Activated CD8-positive, alpha-beta T cell treated with anti-CD3 and anti-CD28 coated beads for 36 hours (primary cell): ENCODE results near the gene GPRIN2. TPM values are rescaled to one million over a fixed set of nuclear protein-coding genes. Genes with fewer than 3 reads are reported as not detected.

Experiments used
- ATAC-seq: fragments of 200-7000 bp; cut with Tn5 transposase; one replicate; pipeline ENCODE4 v1.10.0; 2021; ENCODE audit warnings: mild to moderate bottlenecking, moderate library complexity
- CTCF ChIA-PET: fragments of 350-600 bp; sonication (Branson Sonifier 250); formaldehyde crosslinking; loops from one replicate; lab custom pipeline; 2021; ENCODE audit warnings: antibody characterized with exemption; lab: Charles Lee
- POLR2A ChIA-PET: fragments of 350-600 bp; sonication (Branson Sonifier 250); formaldehyde crosslinking; loops from one replicate; lab custom pipeline; 2021; ENCODE audit warnings: antibody characterized with exemption; lab: Charles Lee
- DNase-seq: peaks from one replicate; pipeline ENCODE4 v3.0.0-alpha.2; 2020
- H3K27ac Mint-ChIP-seq: one replicate; pipeline ENCODE4 v1.8.0; 2021; ENCODE audit warnings: mild to moderate bottlenecking, mixed read lengths
- H3K27me3 Mint-ChIP-seq: one replicate; pipeline ENCODE4 v1.8.0; 2021; ENCODE audit warnings: mixed read lengths
- H3K36me3 Mint-ChIP-seq: one replicate; pipeline ENCODE4 v1.8.0; 2021; ENCODE audit warnings: low read depth, mixed read lengths
- H3K4me1 Mint-ChIP-seq: one replicate; pipeline ENCODE4 v1.8.0; 2021; ENCODE audit warnings: low read depth, mixed read lengths
- H3K4me3 Mint-ChIP-seq: one replicate; pipeline ENCODE4 v1.8.0; 2021; ENCODE audit warnings: mild to moderate bottlenecking, moderate library complexity, mixed read lengths
- H3K9me3 Mint-ChIP-seq: one replicate; pipeline ENCODE4 v1.8.0; 2021; ENCODE audit warnings: mixed read lengths
- intact Hi-C: fragments of 100-400 bp; cut with micrococcal nuclease; formaldehyde crosslinking; loops from one replicate; pipeline ENCODE4 v1.10.0; 2022
- total RNA-seq, 2 experiments: library from RNA; stranded (reverse); gene quantifications; one replicate each; pipeline ENCODE4 v1.2.3, GENCODE V29; 2021
- TF ChIP-seq, protein P1 (sequence below): fragments of 200-600 bp; IDR thresholded peaks from one replicate; pipeline ENCODE4 v1.8.0; 2022; ENCODE audit warnings: antibody characterized with exemption, mild to moderate bottlenecking

GPRIN2 gene
- total RNA-seq, 2 experiments from 2014 or later, result not detected

DNA sequence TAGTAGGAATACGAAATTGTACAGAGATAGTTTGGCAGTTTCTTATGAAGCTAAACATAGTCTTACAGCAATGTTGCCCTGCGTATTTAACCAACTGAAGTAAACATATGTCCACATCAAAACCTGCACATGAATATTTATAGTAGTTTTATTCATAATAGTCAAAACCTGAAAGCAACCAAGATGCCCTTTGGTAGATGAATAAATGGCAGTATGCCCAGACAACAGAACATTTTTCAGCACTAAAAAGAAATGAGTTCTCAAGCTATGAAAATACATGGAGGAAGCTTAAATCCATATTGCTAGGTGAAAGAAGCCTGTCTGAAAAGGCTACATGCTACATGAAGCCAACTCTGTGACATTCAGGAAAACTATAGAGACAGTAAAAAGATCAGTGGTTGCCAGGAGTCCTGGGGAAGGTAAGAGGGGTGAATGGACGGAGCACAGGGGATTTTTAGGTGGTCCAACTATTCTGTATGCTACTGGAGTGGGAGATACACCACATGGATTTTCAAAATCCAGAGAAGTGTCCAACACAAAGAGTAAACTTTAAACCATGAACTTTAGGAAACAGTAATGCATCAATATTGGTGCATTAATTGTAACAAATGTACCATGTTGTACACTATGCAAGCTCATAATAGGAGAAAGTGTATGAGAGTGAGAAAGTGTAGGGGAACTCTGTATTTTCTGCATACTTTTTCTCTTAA lies 17.6 kb downstream of the GPRIN2 start:
- Mint-ChIP-seq H3K27me3 (peaks cover 41% of the 10 kb centered on the region), H3K9me3 (no peaks in the 10 kb centered on the region), H3K27ac (no peak overlapping the region), H3K4me3 (no peak overlapping the region), H3K4me1 (no peaks in the 10 kb centered on the region), H3K36me3 (no peaks in the 10 kb centered on the region)
- CTCF ChIA-PET, result interaction anchor here (1.1 kb wide), 1 partner anchor 12 kb away, joined by 4 read pairs; no protein-coding TSS in a partner anchor
- POLR2A ChIA-PET, result no interaction called here
- ATAC-seq (no peak), DNase-seq (no peak)
- intact Hi-C loops, result no loop called here
- TF ChIP-seq, protein P1, sequence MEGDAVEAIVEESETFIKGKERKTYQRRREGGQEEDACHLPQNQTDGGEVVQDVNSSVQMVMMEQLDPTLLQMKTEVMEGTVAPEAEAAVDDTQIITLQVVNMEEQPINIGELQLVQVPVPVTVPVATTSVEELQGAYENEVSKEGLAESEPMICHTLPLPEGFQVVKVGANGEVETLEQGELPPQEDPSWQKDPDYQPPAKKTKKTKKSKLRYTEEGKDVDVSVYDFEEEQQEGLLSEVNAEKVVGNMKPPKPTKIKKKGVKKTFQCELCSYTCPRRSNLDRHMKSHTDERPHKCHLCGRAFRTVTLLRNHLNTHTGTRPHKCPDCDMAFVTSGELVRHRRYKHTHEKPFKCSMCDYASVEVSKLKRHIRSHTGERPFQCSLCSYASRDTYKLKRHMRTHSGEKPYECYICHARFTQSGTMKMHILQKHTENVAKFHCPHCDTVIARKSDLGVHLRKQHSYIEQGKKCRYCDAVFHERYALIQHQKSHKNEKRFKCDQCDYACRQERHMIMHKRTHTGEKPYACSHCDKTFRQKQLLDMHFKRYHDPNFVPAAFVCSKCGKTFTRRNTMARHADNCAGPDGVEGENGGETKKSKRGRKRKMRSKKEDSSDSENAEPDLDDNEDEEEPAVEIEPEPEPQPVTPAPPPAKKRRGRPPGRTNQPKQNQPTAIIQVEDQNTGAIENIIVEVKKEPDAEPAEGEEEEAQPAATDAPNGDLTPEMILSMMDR, result no peak

DNA sequence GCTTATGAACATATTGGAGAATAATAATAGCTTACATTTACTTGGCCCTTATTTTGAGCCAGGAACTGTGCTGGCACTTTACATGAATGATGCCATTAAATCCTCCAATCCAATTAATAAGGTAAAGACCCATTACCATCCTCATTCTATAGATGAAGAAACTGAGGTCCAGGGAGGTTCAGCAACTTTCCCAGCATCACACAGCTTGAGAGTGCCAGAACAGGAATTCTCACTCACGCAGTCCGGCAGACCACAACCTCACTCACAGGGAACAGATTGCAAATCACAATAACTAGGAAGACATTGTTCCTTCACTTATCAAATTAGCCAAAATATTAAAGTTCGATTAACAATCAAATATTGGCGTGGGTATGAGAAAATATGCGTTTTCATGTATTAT lies 18.3 kb downstream of the GPRIN2 start:
- Mint-ChIP-seq H3K9me3 (no peaks in the 10 kb centered on the region), H3K27ac (no peak overlapping the region), H3K4me3 (no peak overlapping the region), H3K4me1 (no peaks in the 10 kb centered on the region), H3K36me3 (no peaks in the 10 kb centered on the region), H3K27me3 (peaks cover 40% of the 10 kb centered on the region)
- ChIA-PET CTCF (no interaction called here), POLR2A (no interaction called here)
- intact Hi-C loops, result no loop called here
- TF ChIP-seq, protein P1, result no peak
- no peak for DNase-seq
- no peak for ATAC-seq

DNA sequence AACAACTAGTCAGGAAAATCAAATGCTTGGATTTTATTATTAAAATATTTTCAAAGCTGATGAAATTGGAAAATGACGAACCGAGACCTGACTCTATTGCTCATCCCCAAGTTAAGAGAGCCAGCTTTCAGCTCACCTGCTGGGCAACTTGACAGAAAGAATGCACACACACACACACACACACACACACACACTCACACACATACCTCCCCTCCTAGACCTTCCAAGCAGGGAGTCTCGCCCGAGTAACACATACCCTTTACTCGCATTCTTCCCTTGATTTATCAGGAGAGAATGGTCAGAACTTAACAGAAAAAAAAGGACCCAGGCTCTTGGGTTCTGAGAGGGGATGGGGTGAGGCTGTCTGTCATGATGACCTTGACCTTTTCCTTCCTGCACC lies 19.1 kb downstream of the GPRIN2 start:
- ChIA-PET POLR2A (no interaction called here), CTCF (no interaction called here)
- H3K9me3 Mint-ChIP-seq, result no peaks in the 10 kb centered on the region
- intact Hi-C loops, result no loop called here
- TF ChIP-seq, protein P1, result no peak
- ATAC-seq (no peak), DNase-seq (no peak)
- H3K27ac Mint-ChIP-seq, result no peak overlapping the region
- H3K27me3 Mint-ChIP-seq, result peaks cover 34% of the 10 kb centered on the region
- no peak overlapping the region for H3K4me3 Mint-ChIP-seq
- no peaks in the 10 kb centered on the region for H3K36me3 Mint-ChIP-seq
- H3K4me1 Mint-ChIP-seq, result no peaks in the 10 kb centered on the region

DNA sequence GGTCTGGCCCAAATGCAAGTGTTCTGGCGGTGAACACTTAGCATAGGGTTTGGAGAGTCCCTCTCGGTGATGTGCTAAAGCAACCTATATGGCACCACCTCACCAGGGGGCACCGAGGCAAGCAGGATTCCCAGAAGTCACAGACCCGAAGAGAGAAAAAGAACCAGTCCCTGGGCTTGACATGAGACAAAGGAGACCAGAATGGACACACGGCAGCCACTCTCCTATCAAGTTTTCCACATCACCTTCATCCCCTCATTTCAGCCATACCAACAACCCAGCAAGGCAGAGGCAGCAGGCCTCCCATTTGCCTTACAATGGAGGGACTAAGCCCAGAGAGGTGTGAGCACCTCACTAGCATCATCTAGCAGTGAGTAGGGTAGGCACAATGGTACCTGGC lies 19.7 kb downstream of the GPRIN2 start:
- ChIA-PET POLR2A (no interaction called here), CTCF (no interaction called here)
- TF ChIP-seq, protein P1, result no peak
- DNase-seq (no peak), ATAC-seq (no peak)
- H3K4me3 Mint-ChIP-seq, result no peak overlapping the region
- H3K27ac Mint-ChIP-seq, result no peak overlapping the region
- H3K36me3 Mint-ChIP-seq, result no peaks in the 10 kb centered on the region
- no peaks in the 10 kb centered on the region for H3K9me3 Mint-ChIP-seq
- H3K4me1 Mint-ChIP-seq, result no peaks in the 10 kb centered on the region
- intact Hi-C loops, result no loop called here
- peaks cover 31% of the 10 kb centered on the region for H3K27me3 Mint-ChIP-seq

DNA sequence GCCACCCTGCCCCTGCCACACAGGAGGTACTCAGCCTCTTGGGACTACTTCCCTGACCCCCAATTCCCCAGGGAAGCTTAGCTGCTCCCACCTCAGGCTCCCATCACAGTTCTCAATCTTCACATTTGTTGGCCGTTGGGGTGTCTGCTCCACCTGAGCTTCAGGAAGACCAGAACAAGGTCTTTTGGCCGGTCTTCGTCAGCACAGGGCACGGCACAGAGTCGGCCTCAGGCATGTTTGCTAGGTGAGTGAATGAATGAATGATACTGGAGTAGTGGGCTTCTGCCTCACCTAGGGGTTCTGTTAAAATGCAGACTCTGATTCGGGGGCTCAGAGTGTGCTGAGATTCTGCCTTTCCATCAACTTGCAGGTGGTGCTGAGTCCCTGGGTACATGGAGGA lies 20.3 kb downstream of the GPRIN2 start:
- TF ChIP-seq, protein P1, result no peak
- DNase-seq, result no peak
- intact Hi-C loops, result no loop called here
- Mint-ChIP-seq H3K9me3 (no peaks in the 10 kb centered on the region), H3K27ac (no peak overlapping the region), H3K27me3 (peaks cover 31% of the 10 kb centered on the region), H3K4me3 (no peak overlapping the region), H3K4me1 (no peaks in the 10 kb centered on the region), H3K36me3 (no peaks in the 10 kb centered on the region)
- POLR2A ChIA-PET, result no interaction called here
- CTCF ChIA-PET, result no interaction called here
- ATAC-seq, result no peak
